Germinal center (tissue), 1 donor: Measurements from ENCODE around the gene ZFP1.
"Not testable (repeated sequence)": the region's sequence is repeated elsewhere in the genome, so short reads cannot be mapped to it uniquely, and the experiment has no call there.

ENCODE experiments used
- DNase-seq: peaks from one replicate; pipeline ENCODE4 v3.0.0; 2012; ENCODE audit warnings: mixed read lengths, low spot score

ZFP1 gene

GRCh38 chr16:75204905-75205304 is 56.6 kb downstream of the ZFP1 start:
- not testable (repeated sequence) for DNase-seq

- DNase-seq, result not testable (repeated sequence)
These were observed 57.1 kb downstream of the ZFP1 start for GRCh38 chr16:75205438-75205837.

- DNase-seq, result not testable (repeated sequence)
These were observed 57.8 kb downstream of the ZFP1 start for GRCh38 chr16:75205961-75206748.

GRCh38 chr16:75206749-75207451 is 58.6 kb downstream of the ZFP1 start, which contains the start of gene CTRB2:
Gene CTRB2, minus strand, starts transcription at chr16:75207161. Its CDS starts 20 bp downstream, at chr16:75207141.
- no peak for DNase-seq

GRCh38 chr16:75207831-75208230 is 59.5 kb downstream of the ZFP1 start:
- DNase-seq, result no peak

- no peak for DNase-seq
These were observed 60.0 kb downstream of the ZFP1 start for GRCh38 chr16:75208242-75208825.

- no peak for DNase-seq
These were observed 60.7 kb downstream of the ZFP1 start for GRCh38 chr16:75208861-75209505.

GRCh38 chr16:75209514-75209913 is 61.2 kb downstream of the ZFP1 start:
- not testable (repeated sequence) for DNase-seq

GRCh38 chr16:75209944-75210343 is 61.6 kb downstream of the ZFP1 start:
- no peak for DNase-seq

- DNase-seq, result not testable (repeated sequence)
These were observed 63.0 kb downstream of the ZFP1 start for GRCh38 chr16:75211286-75211685.

- no peak for DNase-seq
These were observed 67.8 kb downstream of the ZFP1 start for GRCh38 chr16:75216127-75216526.

- DNase-seq, result no peak
These were observed 68.3 kb downstream of the ZFP1 start for GRCh38 chr16:75216576-75216975.

GRCh38 chr16:75217389-75217851 is 69.1 kb downstream of the ZFP1 start:
- DNase-seq, result no peak

- no peak for DNase-seq
These were observed 70.1 kb downstream of the ZFP1 start, which contains the start of gene CTRB1 for GRCh38 chr16:75218256-75219076. Gene CTRB1, plus strand, starts transcription at chr16:75218988. Its CDS starts 20 bp downstream, at chr16:75219008.

- no peak for DNase-seq
These were observed 70.8 kb downstream of the ZFP1 start for GRCh38 chr16:75219088-75219487.

GRCh38 chr16:75219838-75220237 is 71.5 kb downstream of the ZFP1 start:
- DNase-seq, result no peak
